ENCODE results near the gene SEC24C. TPM values are rescaled to one million over a fixed set of nuclear protein-coding genes. Genes with fewer than 3 reads are reported as not detected.

SEC24C gene
- total and polyA plus RNA-seq, 2 of the 13 experiments (the other 11 are each of a cell fraction or from before 2014, with no cell fraction given): 63.1 to 66.4 TPM

- TF ChIP-seq, protein P1, sequence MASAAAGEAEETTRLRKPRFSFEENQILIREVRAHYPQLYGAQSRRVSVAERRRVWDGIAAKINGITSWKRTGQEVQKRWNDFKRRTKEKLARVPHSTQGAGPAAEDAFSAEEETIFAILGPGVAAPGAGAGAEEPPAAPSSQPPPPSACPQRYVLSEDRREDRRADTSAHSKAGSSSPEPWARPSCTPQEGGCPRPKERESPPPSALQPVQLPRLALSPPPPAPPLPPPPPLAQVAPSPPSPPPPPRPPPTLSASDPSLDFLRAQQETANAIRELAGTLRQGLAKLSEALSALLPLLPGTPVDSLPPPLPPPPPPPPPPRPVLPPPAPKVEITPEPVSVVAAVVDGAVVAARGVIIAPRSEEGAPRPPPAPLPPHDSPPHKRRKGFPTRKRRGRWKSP (CRISPR knock-in tag; IDR thresholded peaks at IDR 0.05): peak; percentile 87
- TF ChIP-seq, protein P2, sequence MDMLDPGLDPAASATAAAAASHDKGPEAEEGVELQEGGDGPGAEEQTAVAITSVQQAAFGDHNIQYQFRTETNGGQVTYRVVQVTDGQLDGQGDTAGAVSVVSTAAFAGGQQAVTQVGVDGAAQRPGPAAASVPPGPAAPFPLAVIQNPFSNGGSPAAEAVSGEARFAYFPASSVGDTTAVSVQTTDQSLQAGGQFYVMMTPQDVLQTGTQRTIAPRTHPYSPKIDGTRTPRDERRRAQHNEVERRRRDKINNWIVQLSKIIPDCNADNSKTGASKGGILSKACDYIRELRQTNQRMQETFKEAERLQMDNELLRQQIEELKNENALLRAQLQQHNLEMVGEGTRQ (IDR thresholded peaks at IDR 0.05; ENCODE audit: low read depth, low read length): no peak
- TF ChIP-seq, protein P2 (CRISPR knock-in tag; IDR thresholded peaks at IDR 0.05; ENCODE audit: borderline replicate concordance): no peak
- peak; percentile 66; the same call in 1 of the 2 replicates for TF ChIP-seq KDM3A (CRISPR knock-in tag; IDR thresholded peaks at IDR 0.05; ENCODE audit: low read depth)
- no peak for TF ChIP-seq ZSCAN12 (CRISPR knock-in tag; IDR thresholded peaks at IDR 0.05)
- TF ChIP-seq, protein P3, sequence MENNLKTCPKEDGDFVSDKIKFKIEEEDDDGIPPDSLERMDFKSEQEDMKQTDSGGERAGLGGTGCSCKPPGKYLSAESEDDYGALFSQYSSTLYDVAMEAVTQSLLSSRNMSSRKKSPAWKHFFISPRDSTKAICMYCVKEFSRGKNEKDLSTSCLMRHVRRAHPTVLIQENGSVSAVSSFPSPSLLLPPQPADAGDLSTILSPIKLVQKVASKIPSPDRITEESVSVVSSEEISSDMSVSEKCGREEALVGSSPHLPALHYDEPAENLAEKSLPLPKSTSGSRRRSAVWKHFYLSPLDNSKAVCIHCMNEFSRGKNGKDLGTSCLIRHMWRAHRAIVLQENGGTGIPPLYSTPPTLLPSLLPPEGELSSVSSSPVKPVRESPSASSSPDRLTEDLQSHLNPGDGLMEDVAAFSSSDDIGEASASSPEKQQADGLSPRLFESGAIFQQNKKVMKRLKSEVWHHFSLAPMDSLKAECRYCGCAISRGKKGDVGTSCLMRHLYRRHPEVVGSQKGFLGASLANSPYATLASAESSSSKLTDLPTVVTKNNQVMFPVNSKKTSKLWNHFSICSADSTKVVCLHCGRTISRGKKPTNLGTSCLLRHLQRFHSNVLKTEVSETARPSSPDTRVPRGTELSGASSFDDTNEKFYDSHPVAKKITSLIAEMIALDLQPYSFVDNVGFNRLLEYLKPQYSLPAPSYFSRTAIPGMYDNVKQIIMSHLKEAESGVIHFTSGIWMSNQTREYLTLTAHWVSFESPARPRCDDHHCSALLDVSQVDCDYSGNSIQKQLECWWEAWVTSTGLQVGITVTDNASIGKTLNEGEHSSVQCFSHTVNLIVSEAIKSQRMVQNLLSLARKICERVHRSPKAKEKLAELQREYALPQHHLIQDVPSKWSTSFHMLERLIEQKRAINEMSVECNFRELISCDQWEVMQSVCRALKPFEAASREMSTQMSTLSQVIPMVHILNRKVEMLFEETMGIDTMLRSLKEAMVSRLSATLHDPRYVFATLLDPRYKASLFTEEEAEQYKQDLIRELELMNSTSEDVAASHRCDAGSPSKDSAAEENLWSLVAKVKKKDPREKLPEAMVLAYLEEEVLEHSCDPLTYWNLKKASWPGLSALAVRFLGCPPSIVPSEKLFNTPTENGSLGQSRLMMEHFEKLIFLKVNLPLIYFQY (CRISPR knock-in tag; IDR thresholded peaks at IDR 0.05; ENCODE audit: borderline replicate concordance): no peak
- peak; percentile 34 for TF ChIP-seq ZNF407 (CRISPR knock-in tag; IDR thresholded peaks at IDR 0.05; ENCODE audit: not compliant biosample characterization)
- TF ChIP-seq KLF9 (CRISPR knock-in tag; IDR thresholded peaks at IDR 0.05; ENCODE audit: low read depth): no peak
- no peak for TF ChIP-seq ATF7-NPFF (CRISPR knock-in tag; IDR thresholded peaks at IDR 0.05; ENCODE audit: low read depth)
- peak; percentile 84 for TF ChIP-seq ZSCAN9 (CRISPR knock-in tag; IDR thresholded peaks at IDR 0.05; ENCODE audit: borderline replicate concordance)
- TF ChIP-seq ZNF737 (CRISPR knock-in tag; IDR thresholded peaks at IDR 0.05; ENCODE audit: borderline replicate concordance): no peak
Observed at GRCh38 chr10:73730153-73730906, 13.8 kb upstream of the SEC24C start (continued).

All from HepG2 (cell line).